HG02852 (cell line): ENCODE results near the gene RBMS3.
A peak's percentile ranks its signal among the peaks of the same experiment; 100 is the strongest.
"Not testable (repeated sequence)": the region's sequence is repeated elsewhere in the genome, so short reads cannot be mapped to it uniquely, and the experiment has no call there.

Source experiments
- ATAC-seq: cut with Tn5 transposase; IDR thresholded peaks from one replicate; pipeline ENCODE4 v1.9.1; 2021; ENCODE audit warnings: mild to moderate bottlenecking, moderate library complexity; ENCODE audit not compliant: unreplicated experiment

The RBMS3 gene

DNA sequence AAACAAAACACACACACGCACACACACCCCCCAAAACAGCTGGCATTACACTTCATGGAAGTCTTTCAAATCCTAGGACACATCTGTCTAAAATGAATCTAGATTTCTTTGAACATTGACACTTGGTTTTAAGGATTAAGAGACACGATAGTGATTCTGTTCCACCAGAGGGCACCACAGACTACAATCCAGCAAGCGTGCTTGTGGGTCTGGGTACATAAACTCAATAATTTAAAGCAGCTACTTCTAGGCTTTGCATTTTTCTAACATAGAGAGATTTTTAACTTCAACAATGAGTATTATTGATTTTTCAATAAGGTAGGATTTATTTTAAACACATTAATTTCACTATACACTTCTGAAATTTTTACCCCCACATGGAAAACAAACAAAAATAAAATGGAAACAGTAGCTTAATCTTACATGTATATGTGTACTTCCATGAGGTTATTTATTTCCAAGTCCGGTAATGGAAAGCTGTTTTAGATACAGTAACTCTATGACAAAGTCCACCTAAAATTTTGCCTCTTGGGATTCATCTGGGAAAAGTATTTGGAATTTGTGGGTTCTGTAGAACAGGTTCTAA lies 761.5 kb downstream of the RBMS3 start:
- peak; percentile 55 for ATAC-seq

DNA sequence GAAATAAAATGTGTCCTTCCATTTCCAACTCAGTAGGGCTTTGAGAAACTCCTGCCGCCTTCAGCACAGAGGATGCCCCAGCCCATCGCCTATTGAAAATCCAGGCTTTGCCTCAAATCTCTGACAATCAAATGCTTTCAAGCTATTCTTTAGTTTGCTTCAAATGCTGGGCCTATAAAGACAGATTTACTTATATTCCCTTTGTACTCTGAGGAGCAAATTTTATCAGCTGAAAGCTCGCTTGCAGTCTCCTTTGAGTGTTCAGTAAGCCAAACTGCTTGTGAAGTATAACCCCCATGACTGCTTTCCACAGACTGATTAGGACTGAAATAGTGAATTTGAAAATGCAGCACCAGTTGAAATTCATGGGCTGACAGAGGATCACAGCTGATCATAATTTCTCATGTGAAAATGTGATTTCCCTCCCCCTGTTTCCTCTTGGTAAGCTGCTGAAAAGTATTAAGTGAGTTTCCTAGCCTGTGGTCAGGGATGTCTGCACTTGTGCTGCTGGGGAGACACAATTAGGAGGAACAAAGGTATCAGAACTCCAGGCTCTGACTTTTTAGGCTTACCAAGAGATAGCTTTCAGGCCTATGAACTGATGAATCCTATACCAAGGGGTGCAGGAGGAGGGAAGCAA lies 762.2 kb downstream of the RBMS3 start:
- no peak for ATAC-seq

DNA sequence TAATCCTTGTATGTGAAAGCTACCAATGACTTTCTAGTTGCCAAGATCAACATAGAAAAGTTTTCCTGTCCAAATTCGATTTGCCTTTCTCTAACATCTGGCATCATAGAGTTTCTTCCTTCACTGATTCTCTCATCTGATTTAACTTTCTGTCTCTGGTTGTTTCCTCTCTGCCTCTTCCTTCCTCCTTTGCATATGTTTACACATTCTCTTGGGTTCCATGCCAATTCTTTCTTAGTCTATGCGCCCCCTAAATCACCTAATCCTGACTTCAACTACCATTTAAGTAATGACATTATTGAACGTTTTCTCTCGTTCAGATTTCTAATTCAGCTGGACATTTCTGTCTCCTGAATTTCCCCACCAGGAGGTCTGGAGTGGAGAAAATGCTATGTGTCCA lies 763.6 kb downstream of the RBMS3 start:
- ATAC-seq: no peak

DNA sequence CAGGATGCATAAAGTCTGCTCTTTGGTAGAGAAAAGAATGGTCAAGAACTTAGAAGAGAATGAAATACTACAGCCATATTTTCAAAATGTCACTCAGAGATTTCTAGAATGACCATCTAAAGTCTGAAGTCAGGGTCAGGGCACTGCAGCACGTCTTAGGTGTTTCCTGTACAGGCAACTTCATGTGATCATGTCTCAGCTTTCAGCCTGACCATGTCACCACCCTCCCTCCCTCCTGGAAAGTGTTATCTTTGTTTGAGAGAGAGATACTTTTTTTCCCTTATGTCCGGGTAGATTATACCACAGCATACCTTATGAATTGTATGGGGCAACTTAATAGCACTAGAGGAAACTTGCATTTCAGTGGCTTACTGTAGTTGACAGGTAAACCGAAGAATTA lies 767.6 kb downstream of the RBMS3 start:
- ATAC-seq: no peak

DNA sequence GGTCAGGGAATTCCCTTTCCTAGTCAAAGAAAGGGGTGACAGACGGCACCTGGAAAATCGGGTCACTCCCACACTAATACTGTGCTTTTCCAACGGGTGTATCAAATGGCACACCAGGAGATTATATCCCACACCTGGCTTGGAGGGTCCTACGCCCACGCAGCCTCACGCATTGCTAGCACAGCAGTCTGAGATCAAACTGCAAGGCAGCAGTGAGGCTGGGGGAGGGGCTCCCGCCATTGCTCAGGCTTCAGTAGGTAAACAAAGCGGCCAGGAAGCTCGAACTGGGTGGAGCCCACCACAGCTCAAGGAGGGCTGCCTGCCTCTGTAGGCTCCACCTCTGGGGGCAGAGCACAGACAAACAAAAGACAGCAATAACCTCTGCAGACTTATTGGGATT lies 769.2 kb downstream of the RBMS3 start:
- not testable (repeated sequence) for ATAC-seq

DNA sequence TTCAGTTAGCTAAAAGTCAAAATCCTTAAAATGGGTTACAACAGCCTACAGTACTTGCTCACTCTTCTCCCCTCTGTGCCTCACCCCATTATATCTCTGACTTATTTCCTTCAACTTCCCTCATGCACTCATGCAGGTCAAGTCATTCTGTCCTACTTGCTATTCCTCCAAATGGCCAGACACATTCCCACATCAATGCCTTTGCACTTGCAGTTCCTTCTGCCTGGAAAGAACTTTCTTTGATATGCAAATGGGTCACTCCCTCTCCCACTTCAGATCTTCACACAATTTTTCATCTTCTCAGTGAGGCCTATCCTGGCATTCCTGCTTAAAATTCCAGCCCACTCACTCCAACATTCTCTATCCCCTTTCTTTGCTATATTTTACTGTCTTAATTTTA lies 778.4 kb downstream of the RBMS3 start:
- no peak for ATAC-seq
